Measurements from ENCODE around the gene CACHD1.

DNA sequence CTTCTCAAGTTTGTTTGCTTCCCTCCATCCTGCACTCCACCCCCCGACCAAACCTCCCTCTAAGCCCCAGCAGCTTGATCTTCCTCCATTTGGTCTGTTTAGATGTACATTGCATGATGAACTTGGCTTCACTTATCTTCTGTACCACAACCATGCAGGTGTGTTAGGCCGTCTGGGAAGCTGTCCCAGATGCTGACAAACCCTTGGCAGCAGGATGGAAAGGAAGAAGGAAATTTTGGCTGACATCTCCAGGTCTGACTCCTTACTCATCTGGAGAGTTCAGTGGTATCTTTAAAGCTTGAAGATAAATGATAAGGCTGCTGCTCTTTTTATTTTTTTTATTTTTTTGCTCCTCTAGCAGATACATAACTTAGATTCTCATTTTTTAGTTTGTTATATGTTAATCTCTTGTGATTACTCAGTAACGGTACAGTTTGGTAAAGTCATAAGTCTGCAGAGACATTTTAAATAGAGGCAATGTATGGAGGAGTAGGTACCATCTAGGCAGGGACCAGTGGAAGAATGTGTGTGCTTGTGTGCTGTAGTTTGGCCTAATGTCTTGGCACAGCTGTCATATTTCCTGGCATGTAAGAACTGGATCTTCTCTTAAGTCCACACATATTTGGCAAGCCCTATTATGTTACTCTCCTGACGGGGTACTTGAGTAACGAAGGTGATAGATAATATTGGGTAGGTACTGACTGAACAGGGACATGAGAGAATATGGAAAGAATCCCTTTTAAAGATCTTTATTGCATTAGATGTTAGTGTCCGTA lies 79.7 kb downstream of the CACHD1 start:
- TF ChIP-seq POLR2A (IDR thresholded peaks at IDR 0.05) (no peak), EP300 (IDR thresholded peaks at IDR 0.05) (no peak)
